ENCODE results near the gene CNNM4. TPM values are rescaled to one million over a fixed set of nuclear protein-coding genes. Genes with fewer than 3 reads are reported as not detected.

CNNM4 gene
- polyA plus RNA-seq, 1 donor from 2014 or later, result 7.5 TPM

- Histone ChIP-seq H3K27ac (ENCODE audit: low read length) (no peak overlapping the region), H3K27me3 (ENCODE audit: insufficient read depth, low read depth, low read length) (no peaks in the 10 kb centered on the region), H3K36me3 (ENCODE audit: insufficient read depth, low read length) (no peaks in the 10 kb centered on the region)
Observed at GRCh38 chr2:96806468-96807126, 45.9 kb downstream of the CNNM4 start.

GRCh38 chr2:96807127-96807471 is 46.4 kb downstream of the CNNM4 start:
- Histone ChIP-seq H3K36me3 (ENCODE audit: insufficient read depth, low read length) (no peaks in the 10 kb centered on the region), H3K9ac (ENCODE audit: low read length) (no peak overlapping the region), H3K9me2 (ENCODE audit: insufficient read depth, low read length) (no peaks in the 10 kb centered on the region), H3K27ac (ENCODE audit: low read length) (no peak overlapping the region), H3F3A (ENCODE audit: insufficient read depth, low read length, poor library complexity, severe bottlenecking) (no peaks in the 10 kb centered on the region), H3K79me2 (replicated peaks; ENCODE audit: insufficient read depth, low read length) (no peaks in the 10 kb centered on the region), H3K9me3 (ENCODE audit: low read length) (no peaks in the 10 kb centered on the region), H3K27me3 (ENCODE audit: insufficient read depth, low read depth, low read length) (no peaks in the 10 kb centered on the region), H3K4me3 (ENCODE audit: low read length) (no peak overlapping the region), H2AFZ (ENCODE audit: low read depth, low read length) (no peak overlapping the region), H3K4me2 (ENCODE audit: low read length) (no peak overlapping the region), H4K20me1 (ENCODE audit: insufficient read depth) (no peaks in the 10 kb centered on the region)
- TF ChIP-seq SMC3 (conservative IDR thresholded peaks at IDR 0.05; ENCODE audit: poor library complexity) (no peak), EZH2 (IDR thresholded peaks at IDR 0.05; ENCODE audit: borderline replicate concordance, insufficient read depth, low read length, poor library complexity, severe bottlenecking) (no peak), RAD21 (conservative IDR thresholded peaks at IDR 0.05) (no peak)
- TF ChIP-seq, protein P1, sequence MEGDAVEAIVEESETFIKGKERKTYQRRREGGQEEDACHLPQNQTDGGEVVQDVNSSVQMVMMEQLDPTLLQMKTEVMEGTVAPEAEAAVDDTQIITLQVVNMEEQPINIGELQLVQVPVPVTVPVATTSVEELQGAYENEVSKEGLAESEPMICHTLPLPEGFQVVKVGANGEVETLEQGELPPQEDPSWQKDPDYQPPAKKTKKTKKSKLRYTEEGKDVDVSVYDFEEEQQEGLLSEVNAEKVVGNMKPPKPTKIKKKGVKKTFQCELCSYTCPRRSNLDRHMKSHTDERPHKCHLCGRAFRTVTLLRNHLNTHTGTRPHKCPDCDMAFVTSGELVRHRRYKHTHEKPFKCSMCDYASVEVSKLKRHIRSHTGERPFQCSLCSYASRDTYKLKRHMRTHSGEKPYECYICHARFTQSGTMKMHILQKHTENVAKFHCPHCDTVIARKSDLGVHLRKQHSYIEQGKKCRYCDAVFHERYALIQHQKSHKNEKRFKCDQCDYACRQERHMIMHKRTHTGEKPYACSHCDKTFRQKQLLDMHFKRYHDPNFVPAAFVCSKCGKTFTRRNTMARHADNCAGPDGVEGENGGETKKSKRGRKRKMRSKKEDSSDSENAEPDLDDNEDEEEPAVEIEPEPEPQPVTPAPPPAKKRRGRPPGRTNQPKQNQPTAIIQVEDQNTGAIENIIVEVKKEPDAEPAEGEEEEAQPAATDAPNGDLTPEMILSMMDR (IDR thresholded peaks at IDR 0.05; ENCODE audit: poor library complexity, severe bottlenecking), result no peak

More at GRCh38 chr2:96806468-96807126, 45.9 kb downstream of the CNNM4 start:
- Histone ChIP-seq H4K20me1 (ENCODE audit: insufficient read depth) (no peaks in the 10 kb centered on the region), H3K9me2 (ENCODE audit: insufficient read depth, low read length) (no peaks in the 10 kb centered on the region), H3K79me2 (replicated peaks; ENCODE audit: insufficient read depth, low read length) (no peaks in the 10 kb centered on the region), H3K4me2 (ENCODE audit: low read length) (no peak overlapping the region), H3K9ac (ENCODE audit: low read length) (no peak overlapping the region), H3K4me3 (ENCODE audit: low read length) (no peak overlapping the region), H3F3A (ENCODE audit: insufficient read depth, low read length, poor library complexity, severe bottlenecking) (no peaks in the 10 kb centered on the region), H2AFZ (ENCODE audit: low read depth, low read length) (no peak overlapping the region), H3K9me3 (ENCODE audit: low read length) (no peaks in the 10 kb centered on the region)
- TF ChIP-seq POLR2AphosphoS5 (IDR thresholded peaks at IDR 0.05) (no peak), TAF1 (IDR thresholded peaks at IDR 0.05; ENCODE audit: low read depth) (no peak), EZH2 (IDR thresholded peaks at IDR 0.05; ENCODE audit: borderline replicate concordance, insufficient read depth, low read length, poor library complexity, severe bottlenecking) (no peak), REST (IDR thresholded peaks at IDR 0.05; ENCODE audit: borderline replicate concordance) (no peak), RAD21 (conservative IDR thresholded peaks at IDR 0.05) (no peak), EP300 (conservative IDR thresholded peaks at IDR 0.05; ENCODE audit: poor library complexity, severe bottlenecking) (no peak), SMC3 (conservative IDR thresholded peaks at IDR 0.05; ENCODE audit: poor library complexity) (no peak), MXI1 (conservative IDR thresholded peaks at IDR 0.05; ENCODE audit: poor library complexity, severe bottlenecking) (no peak)
- TF ChIP-seq, protein P1 (IDR thresholded peaks at IDR 0.05; ENCODE audit: poor library complexity, severe bottlenecking), result no peak
